Skin of body (tissue), 2 donors: ENCODE data around the gene PSMD10. TPM values are rescaled to one million over a fixed set of nuclear protein-coding genes. Genes with fewer than 3 reads are reported as not detected.
A peak's percentile ranks its signal among the peaks of the same experiment; 100 is the strongest.

Experiments used
- DNase-seq: peaks from one replicate; lab custom pipeline; 2025; lab: John Stamatoyannopoulos, UW
- total RNA-seq: library from RNA; depleted of rRNA; stranded (reverse); fragments of >200 nt; gene quantifications from one replicate; pipeline ENCODE4 v1.2.3, GENCODE V29; 2014

The PSMD10 gene
- 47.9 TPM for total RNA-seq

- DNase-seq: peak; percentile 91
These were observed at the start of gene PSMD10, which contains the start of gene ATG4A for GRCh38 chrX:108091264-108091877. PSMD10 (minus strand) TSS chrX:108091542; CDS start chrX:108091520, 22 bp downstream. ATG4A (plus strand) TSS chrX:108091778; CDS start chrX:108091827, 49 bp downstream.

GRCh38 chrX:108138814-108139702, 47.7 kb upstream of the PSMD10 start:
- DNase-seq: no peak

- no peak for DNase-seq
These were observed 43.4 kb upstream of the PSMD10 start for GRCh38 chrX:108134724-108135123.

- DNase-seq: peak; percentile 1
These were observed 41.5 kb upstream of the PSMD10 start for GRCh38 chrX:108132876-108133275.

- DNase-seq: no peak
These were observed 40.7 kb upstream of the PSMD10 start for GRCh38 chrX:108132034-108132433.

GRCh38 chrX:108131471-108131870, 40.1 kb upstream of the PSMD10 start:
- DNase-seq: no peak

GRCh38 chrX:108130889-108131288, 39.5 kb upstream of the PSMD10 start:
- no peak for DNase-seq

GRCh38 chrX:108127152-108127551, 35.8 kb upstream of the PSMD10 start:
- no peak for DNase-seq

GRCh38 chrX:108126661-108127060, 35.3 kb upstream of the PSMD10 start:
- no peak for DNase-seq

GRCh38 chrX:108123591-108124366, 32.4 kb upstream of the PSMD10 start:
- no peak for DNase-seq

GRCh38 chrX:108122748-108123147, 31.4 kb upstream of the PSMD10 start:
- peak; percentile 19 for DNase-seq

GRCh38 chrX:108121291-108121690, 29.9 kb upstream of the PSMD10 start:
- no peak for DNase-seq

- no peak for DNase-seq
These were observed 26.6 kb upstream of the PSMD10 start for GRCh38 chrX:108117988-108118387.

GRCh38 chrX:108114541-108114940, 23.2 kb upstream of the PSMD10 start:
- DNase-seq: no peak

GRCh38 chrX:108105473-108105872, 14.1 kb upstream of the PSMD10 start:
- DNase-seq: no peak

- no peak for DNase-seq
These were observed 6.0 kb upstream of the PSMD10 start for GRCh38 chrX:108097380-108097779.

- no peak for DNase-seq
These were observed 543 bp upstream of the PSMD10 start for GRCh38 chrX:108091878-108092291.

- no peak for DNase-seq
These were observed 665 bp downstream of the PSMD10 start for GRCh38 chrX:108090491-108091263.

GRCh38 chrX:108088511-108088910, 2.8 kb downstream of the PSMD10 start:
- no peak for DNase-seq

- no peak for DNase-seq
These were observed 3.5 kb downstream of the PSMD10 start for GRCh38 chrX:108087792-108088191.

GRCh38 chrX:108081110-108081509, 10.2 kb downstream of the PSMD10 start:
- no peak for DNase-seq
